HepG2 (cell line): ENCODE results near the gene CD302. TPM values are rescaled to one million over a fixed set of nuclear protein-coding genes. Genes with fewer than 3 reads are reported as not detected.

ENCODE experiments used
- ATAC-seq: fragments of 200-7000 bp; cut with Tn5 transposase; 3 replicates; pipeline ENCODE4 v1.9.1; 2020; ENCODE audit warnings: mild to moderate bottlenecking, moderate library complexity
- BruUV-seq: library from RNA; stranded (reverse); fragments of 400-500 nt; replicated peaks from 2 replicates; lab custom pipeline; 2021; lab: Mats Ljungman, UMichigan
- CTCF ChIA-PET: fragments of 300-600 bp; formaldehyde crosslinking; extraction: SDS; loops from one replicate; lab custom pipeline; 2021; ENCODE audit warnings: low total read pairs, inconsistent platforms, low intra/inter-chr PET ratio; lab: Yijun Ruan, JAX
- POLR2A ChIA-PET: fragments of 350-600 bp; sonication (Branson Sonifier 250); formaldehyde crosslinking; loops from one replicate; lab custom pipeline; 2020; ENCODE audit warnings: antibody characterized with exemption, inconsistent platforms; lab: Yijun Ruan, JAX
- DNase-seq: peaks from one replicate; pipeline ENCODE4 v3.0.0-alpha.2; 2015; ENCODE audit warnings: low spot score
- FAIRE-seq: peaks from 3 replicates; lab custom pipeline; 2011; peaks lifted over from hg19 to GRCh38; lab: Jason Lieb, UNC
- H2AFZ ChIP-seq: one replicate; pipeline ENCODE4 v1.6.1; 2011; ENCODE audit warnings: low read length, inconsistent platforms
- H3K27ac ChIP-seq: fragments of 300-600 bp; 3 replicates; pipeline ENCODE4 v1.8.0; 2011; ENCODE audit warnings: mixed run types, mild to moderate bottlenecking, mixed read lengths, low read length, inconsistent platforms; ENCODE audit not compliant: insufficient read depth; ENCODE audit errors: extremely low read length
- H3K27me3 ChIP-seq, 2 experiments: fragments of 200-600 bp in 1 of 2; 2 replicates in 1 of 2; 3 replicates in 1 of 2; pipeline versions ENCODE4 v1.6.0 to v1.8.0; 2011; ENCODE audit warnings: low read length in 2 of 2, mild to moderate bottlenecking in 2 of 2, moderate library complexity in 2 of 2, inconsistent platforms in 1 of 2; ENCODE audit not compliant: insufficient read depth in 2 of 2, control insufficient read depth in 1 of 2
- H3K36me3 ChIP-seq, 2 experiments: fragments of 200-600 bp in 1 of 2; replicated peaks in 1 of 2; 2 replicates in 1 of 2; 3 replicates in 1 of 2; pipeline versions ENCODE4 v1.5.1 to v1.8.0; 2011; ENCODE audit warnings: low read length in 2 of 2, inconsistent platforms in 1 of 2; ENCODE audit not compliant: insufficient read depth in 2 of 2, control insufficient read depth in 1 of 2
- H3K4me1 ChIP-seq: 2 replicates; pipeline ENCODE4 v1.5.1; 2012; ENCODE audit warnings: low read length, inconsistent platforms; ENCODE audit not compliant: insufficient read depth
- H3K4me2 ChIP-seq: 2 replicates; pipeline ENCODE4 v1.6.0; 2011; ENCODE audit warnings: low read depth, low read length, inconsistent platforms
- H3K4me3 ChIP-seq, 3 experiments: fragments of 200-600 bp in 1 of 3; sonication (generic), shearing (Covaris generic) in 1 of 3; replicated peaks in 1 of 3; 2 replicates each; pipeline ENCODE4 v1.5.1; 2011 to 2016; ENCODE audit warnings: low read length in 3 of 3, inconsistent platforms in 2 of 3, low read depth in 2 of 3, mild to moderate bottlenecking in 2 of 3, control low read depth in 1 of 3, mixed read lengths in 1 of 3; ENCODE audit not compliant: insufficient read depth in 1 of 3
- H3K79me2 ChIP-seq: one replicate; pipeline ENCODE4 v1.6.1; 2011; ENCODE audit warnings: low read length, inconsistent platforms; ENCODE audit not compliant: insufficient read depth
- H3K9ac ChIP-seq: 2 replicates; pipeline ENCODE4 v1.6.0; 2011; ENCODE audit warnings: mild to moderate bottlenecking, low read depth, low read length, inconsistent platforms; ENCODE audit not compliant: insufficient read depth
- H3K9me3 ChIP-seq: 2 replicates; pipeline ENCODE4 v1.5.1; 2012; ENCODE audit warnings: mild to moderate bottlenecking, low read length
- H4K20me1 ChIP-seq: 2 replicates; pipeline ENCODE4 v1.6.0; 2011; ENCODE audit warnings: inconsistent platforms, mild to moderate bottlenecking, low read length, moderate library complexity; ENCODE audit not compliant: insufficient read depth
- CTCF ChIP-seq: sonication (generic); formaldehyde crosslinking; IDR thresholded peaks from 2 replicates; pipeline ENCODE4 v1.5.0; 2020; ENCODE audit warnings: mild to moderate bottlenecking, missing genetic modification reagents, moderate library complexity
- HOXA5 ChIP-seq: sonication (generic); formaldehyde crosslinking; IDR thresholded peaks from 2 replicates; pipeline ENCODE4 v1.4.0; 2020; ENCODE audit warnings: missing genetic modification reagents
- KLF6 ChIP-seq: IDR thresholded peaks from 2 replicates; pipeline ENCODE4 v1.8.0; 2016; ENCODE audit warnings: missing biosample characterization, missing genetic modification reagents
- NCOA1 ChIP-seq: sonication (generic); formaldehyde crosslinking; IDR thresholded peaks from 2 replicates; pipeline ENCODE4 v1.9.0; 2021; ENCODE audit warnings: missing genetic modification reagents
- RAD21 ChIP-seq: fragments of 450-650 bp; formaldehyde crosslinking; IDR thresholded peaks from 2 replicates; pipeline ENCODE4 v1.5.0; 2020; ENCODE audit warnings: mild to moderate bottlenecking
- RARG ChIP-seq: sonication (generic); formaldehyde crosslinking; IDR thresholded peaks from 2 replicates; pipeline ENCODE4 v1.4.0; 2020; ENCODE audit warnings: low read depth, mild to moderate bottlenecking, missing genetic modification reagents
- RBM39 ChIP-seq: fragments of 200-400 bp; formaldehyde crosslinking; IDR thresholded peaks from one replicate; pipeline ENCODE4 v1.6.1; 2018; ENCODE audit warnings: antibody characterized with exemption, mild to moderate bottlenecking, low read depth, low read length; ENCODE audit not compliant: poor library complexity, severe bottlenecking
- SMC3 ChIP-seq: IDR thresholded peaks from 2 replicates; pipeline ENCODE4 v1.6.1; 2011; ENCODE audit warnings: low read length, improper control_type of control experiment
- SRSF4 ChIP-seq: fragments of 200-400 bp; formaldehyde crosslinking; IDR thresholded peaks from one replicate; pipeline ENCODE4 v1.6.1; 2018; ENCODE audit warnings: mild to moderate bottlenecking, low read depth, low read length, moderate library complexity; ENCODE audit not compliant: poor library complexity, severe bottlenecking
- STAG1 ChIP-seq: sonication (generic); formaldehyde crosslinking; IDR thresholded peaks from 2 replicates; pipeline ENCODE4 v1.4.0; 2020; ENCODE audit warnings: missing genetic modification reagents
- ZBTB1 ChIP-seq: sonication (generic); formaldehyde crosslinking; IDR thresholded peaks from 2 replicates; pipeline ENCODE4 v1.4.0; 2020; ENCODE audit warnings: missing genetic modification reagents, borderline replicate concordance
- ZNF687 ChIP-seq: sonication (generic); formaldehyde crosslinking; IDR thresholded peaks from 2 replicates; pipeline ENCODE4 v1.5.1; 2020; ENCODE audit warnings: mild to moderate bottlenecking, missing genetic modification reagents, moderate library complexity
- in situ Hi-C: cut with HindIII; loops from 2 replicates; pipeline ENCODE4 v1.10.0; 2017; ENCODE audit warnings: low pct_unique_long_range_greater_than_20kb; ENCODE audit not compliant: extremely low pct_ligation_motif_present
- intact Hi-C: fragments of 100-400 bp; cut with micrococcal nuclease; formaldehyde crosslinking; loops from one replicate; pipeline ENCODE4 v1.10.0; 2022; ENCODE audit not compliant: unreplicated experiment
- polyA plus RNA-seq, 8 experiments: library from polyadenylated mRNA; depleted of rRNA in 3 of 8; stranded (reverse) in 7 of 8; unstranded in 1 of 8; fragments of >200 nt; fragmentation: Illumina TruSeq in 4 of 8; extraction: Trizol in 4 of 8; gene quantifications; 2 replicates each; pipeline versions ENCODE4 v1.2.1 to v1.2.3, GENCODE V29; 2011 to 2016; ENCODE audit warnings: low read depth in 4 of 8, missing spikeins in 1 of 8, mixed read lengths in 1 of 8; ENCODE audit not compliant: insufficient read depth in 1 of 8
- total RNA-seq, 5 experiments: library from RNA; depleted of rRNA; stranded (reverse); fragments of >200 nt; fragmentation: Illumina TruSeq; extraction: Trizol; gene quantifications; 2 replicates each; pipeline ENCODE4 v1.2.3, GENCODE V29; 2016; ENCODE audit warnings: low read depth in 1 of 5
- TF ChIP-seq, protein P1 (sequence below): sonication (generic); formaldehyde crosslinking; IDR thresholded peaks from 2 replicates; pipeline ENCODE4 v1.4.0; 2020; ENCODE audit warnings: missing genetic modification reagents

Gene CD302
- total and polyA plus RNA-seq, 2 of the 13 experiments (the other 11 are each of a cell fraction or from before 2014, with no cell fraction given) = 8.0 to 15.6 TPM

- no peak for TF ChIP-seq ZNF687 (CRISPR knock-in tag)
- no peak for TF ChIP-seq RARG (CRISPR knock-in tag)
- no peak for TF ChIP-seq KLF6 (CRISPR knock-in tag)
- no peak for TF ChIP-seq SRSF4
- TF ChIP-seq HOXA5 (CRISPR knock-in tag) = no peak
- no peak for TF ChIP-seq NCOA1
- TF ChIP-seq ZBTB1 (CRISPR knock-in tag) = no peak
- TF ChIP-seq, all 625 proteins: peak for 0
Measured at GRCh38 chr2:159758239-159758638, 39.8 kb downstream of the CD302 start (continued).

DNA sequence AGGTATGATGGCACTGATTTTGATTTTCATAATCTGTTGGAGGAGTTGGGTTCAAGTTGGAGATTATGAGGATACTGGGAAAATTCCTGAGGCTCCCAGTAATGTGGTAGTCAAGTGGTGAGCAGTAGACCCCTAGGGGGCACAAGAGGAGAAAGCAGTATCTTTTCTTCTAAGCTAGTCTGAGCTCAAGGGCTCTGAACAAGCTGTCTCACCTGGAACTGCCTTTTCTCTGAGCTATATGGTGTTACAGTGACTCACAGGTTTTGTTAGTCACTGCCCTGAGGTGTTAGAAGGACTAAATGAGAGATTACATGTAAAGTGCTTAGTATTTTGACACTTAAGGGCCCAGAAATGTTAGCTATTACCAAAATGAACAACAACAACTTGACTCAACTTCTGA lies 42.2 kb downstream of the CD302 start:
- in situ Hi-C loops (no loop called here), intact Hi-C loops (loop anchor here (1.0 to 5.0 kb wide), 3 partner anchors 52 to 187 kb away; no protein-coding TSS in a partner anchor)
- no peak overlapping the region for H2AFZ ChIP-seq
- ChIA-PET CTCF (interaction anchor here (1.1 to 2.5 kb wide), 2 partner anchors 52 to 166 kb away, joined by 4 to 11 read pairs; no protein-coding TSS in a partner anchor), POLR2A (interaction anchor here (1.6 kb wide), 1 partner anchor 44 kb away, joined by 5 read pairs; the partner anchor contains the start of gene MARCHF7)
- no TSS peak for BruUV-seq
- TF ChIP-seq STAG1 (CRISPR knock-in tag) (peak; percentile 64), SMC3 (peak; percentile 58; the same call in 1 of the 2 replicates), RBM39 (no peak), CTCF (peak; percentile 63), RAD21 (CRISPR knock-in tag) (peak; percentile 50)
- TF ChIP-seq, protein P1, sequence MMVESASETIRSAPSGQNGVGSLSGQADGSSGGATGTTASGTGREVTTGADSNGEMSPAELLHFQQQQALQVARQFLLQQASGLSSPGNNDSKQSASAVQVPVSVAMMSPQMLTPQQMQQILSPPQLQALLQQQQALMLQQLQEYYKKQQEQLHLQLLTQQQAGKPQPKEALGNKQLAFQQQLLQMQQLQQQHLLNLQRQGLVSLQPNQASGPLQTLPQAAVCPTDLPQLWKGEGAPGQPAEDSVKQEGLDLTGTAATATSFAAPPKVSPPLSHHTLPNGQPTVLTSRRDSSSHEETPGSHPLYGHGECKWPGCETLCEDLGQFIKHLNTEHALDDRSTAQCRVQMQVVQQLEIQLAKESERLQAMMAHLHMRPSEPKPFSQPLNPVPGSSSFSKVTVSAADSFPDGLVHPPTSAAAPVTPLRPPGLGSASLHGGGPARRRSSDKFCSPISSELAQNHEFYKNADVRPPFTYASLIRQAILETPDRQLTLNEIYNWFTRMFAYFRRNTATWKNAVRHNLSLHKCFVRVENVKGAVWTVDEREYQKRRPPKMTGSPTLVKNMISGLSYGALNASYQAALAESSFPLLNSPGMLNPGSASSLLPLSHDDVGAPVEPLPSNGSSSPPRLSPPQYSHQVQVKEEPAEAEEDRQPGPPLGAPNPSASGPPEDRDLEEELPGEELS (CRISPR knock-in tag) = no peak
- no peak overlapping the region for H3K27ac ChIP-seq
- DNase-seq (peak; percentile 51), FAIRE-seq (no peak), ATAC-seq (peak; percentile 94)
- H4K20me1 ChIP-seq = no peaks in the 10 kb centered on the region; the same call in 1 of the 2 replicates
- H3K4me3 ChIP-seq = no peak overlapping the region
- H3K9ac ChIP-seq = no peak overlapping the region
- H3K36me3 ChIP-seq = peaks cover 20 to 90% of the 10 kb centered on the region in 2 experiments
- H3K79me2 ChIP-seq = peaks cover 4% of the 10 kb centered on the region
- no peak overlapping the region for H3K4me2 ChIP-seq
- no peaks in the 10 kb centered on the region for H3K4me1 ChIP-seq
- H3K27me3 ChIP-seq = no peaks in the 10 kb centered on the region
- H3K9me3 ChIP-seq = no peaks in the 10 kb centered on the region
